ENCODE measurements around the gene LBH.

LBH gene

GRCh38 chr2:30217644-30218337 lies 13.5 kb upstream of the LBH start:
- no peak for DNase-seq (ENCODE audit: low spot score)

GRCh38 chr2:30218338-30218713 lies 13.0 kb upstream of the LBH start:
- no peak for DNase-seq (ENCODE audit: low spot score)

- DNase-seq (ENCODE audit: low spot score), result no peak
Measured at GRCh38 chr2:30218814-30219213, 12.5 kb upstream of the LBH start.

GRCh38 chr2:30219886-30220875 lies 11.2 kb upstream of the LBH start:
- no peak for DNase-seq (ENCODE audit: low spot score)

GRCh38 chr2:30221531-30221930 lies 9.8 kb upstream of the LBH start:
- no peak for DNase-seq (ENCODE audit: low spot score)

- no peak for DNase-seq (ENCODE audit: low spot score)
Measured at GRCh38 chr2:30222031-30222430, 9.3 kb upstream of the LBH start.

GRCh38 chr2:30222636-30223360 lies 8.5 kb upstream of the LBH start:
- no peak for DNase-seq (ENCODE audit: low spot score)

- DNase-seq (ENCODE audit: low spot score), result no peak
Measured at GRCh38 chr2:30223413-30223874, 7.9 kb upstream of the LBH start.

GRCh38 chr2:30224151-30224550 lies 7.2 kb upstream of the LBH start:
- DNase-seq (ENCODE audit: low spot score), result no peak

- no peak for DNase-seq (ENCODE audit: low spot score)
Measured at GRCh38 chr2:30225131-30225762, 6.1 kb upstream of the LBH start.

- no peak for DNase-seq (ENCODE audit: low spot score)
Measured at GRCh38 chr2:30226144-30227032, 4.9 kb upstream of the LBH start.

- no peak for DNase-seq (ENCODE audit: low spot score)
Measured at GRCh38 chr2:30229596-30229995, 1.7 kb upstream of the LBH start.

GRCh38 chr2:30230497-30231211 lies 680 bp upstream of the LBH start:
- DNase-seq (ENCODE audit: low spot score), result peak; percentile 76

GRCh38 chr2:30231996-30232800 lies 864 bp downstream of the LBH start:
- peak; percentile 69 for DNase-seq (ENCODE audit: low spot score)

- no peak for DNase-seq (ENCODE audit: low spot score)
Measured at GRCh38 chr2:30232801-30233130, 1.4 kb downstream of the LBH start.

- DNase-seq (ENCODE audit: low spot score), result peak; percentile 43
Measured at GRCh38 chr2:30233271-30234009, 2.1 kb downstream of the LBH start.

- DNase-seq (ENCODE audit: low spot score), result peak; percentile 66
Measured at GRCh38 chr2:30234180-30234971, 3.0 kb downstream of the LBH start.

All from ecto neural progenitor cell (in vitro differentiated cells).